H9 (cell line): ENCODE measurements around the gene ADAMTSL5. TPM values are rescaled to one million over a fixed set of nuclear protein-coding genes. Genes with fewer than 3 reads are reported as not detected.

Source experiments
- DNase-seq: peaks from one replicate; pipeline ENCODE4 v3.0.0-alpha.2; 2017
- H2AFZ ChIP-seq: one replicate; pipeline ENCODE4 v1.6.1; 2013; ENCODE audit warnings: mild to moderate bottlenecking, low read length, control low read depth, moderate library complexity
- H2AK5ac ChIP-seq: 2 replicates; pipeline ENCODE4 v1.6.1; 2013; ENCODE audit warnings: low read length, control low read depth, mixed read lengths; ENCODE audit not compliant: insufficient read length
- H2BK120ac ChIP-seq: one replicate; pipeline ENCODE4 v1.6.1; 2013; ENCODE audit warnings: low read depth, mild to moderate bottlenecking, low read length, control low read depth, inconsistent platforms; ENCODE audit not compliant: poor library complexity, severe bottlenecking
- H2BK12ac ChIP-seq: 2 replicates; pipeline ENCODE4 v1.6.1; 2013; ENCODE audit warnings: low read length, control low read depth, mixed read lengths, low read depth; ENCODE audit not compliant: insufficient read length
- H2BK15ac ChIP-seq: 2 replicates; pipeline ENCODE4 v1.6.1; 2013; ENCODE audit warnings: low read depth, low read length, control low read depth
- H2BK20ac ChIP-seq: one replicate; pipeline ENCODE4 v1.6.1; 2013; ENCODE audit warnings: low read depth, mild to moderate bottlenecking, low read length, control low read depth, inconsistent platforms; ENCODE audit not compliant: poor library complexity, severe bottlenecking
- H2BK5ac ChIP-seq: 2 replicates; pipeline ENCODE4 v1.6.1; 2013; ENCODE audit warnings: low read length, control low read depth, mixed read lengths; ENCODE audit not compliant: insufficient read length
- H3K14ac ChIP-seq: 2 replicates; pipeline ENCODE4 v1.6.1; 2013; ENCODE audit warnings: low read length, control low read depth; ENCODE audit not compliant: insufficient read depth
- H3K18ac ChIP-seq: 2 replicates; pipeline ENCODE4 v1.6.1; 2013; ENCODE audit warnings: low read depth, mild to moderate bottlenecking, mixed read lengths, low read length, control low read depth; ENCODE audit not compliant: insufficient read length
- H3K23ac ChIP-seq: 2 replicates; pipeline ENCODE4 v1.6.1; 2013; ENCODE audit warnings: low read length, control low read depth, mixed read lengths, low read depth; ENCODE audit not compliant: insufficient read length
- H3K23me2 ChIP-seq: 2 replicates; pipeline ENCODE4 v1.6.1; 2013; ENCODE audit warnings: low read depth, mild to moderate bottlenecking, mixed read lengths, low read length, control low read depth; ENCODE audit not compliant: insufficient read length, poor library complexity, severe bottlenecking
- H3K27ac ChIP-seq: 2 replicates; pipeline ENCODE4 v1.5.1; 2013; ENCODE audit warnings: low read length, control low read depth, mixed read lengths, low read depth; ENCODE audit not compliant: insufficient read length
- H3K27me3 ChIP-seq: 2 replicates; pipeline ENCODE4 v1.6.1; 2013; ENCODE audit warnings: low read length, control low read depth, inconsistent platforms; ENCODE audit not compliant: insufficient read depth
- H3K4ac ChIP-seq: 2 replicates; pipeline ENCODE4 v1.6.1; 2013; ENCODE audit warnings: low read depth, mild to moderate bottlenecking, control low read depth, inconsistent platforms, low read length, moderate library complexity
- H3K4me1 ChIP-seq: 2 replicates; pipeline ENCODE4 v1.6.1; 2013; ENCODE audit warnings: low read length, control low read depth, inconsistent platforms; ENCODE audit not compliant: insufficient read depth
- H3K4me2 ChIP-seq: 2 replicates; pipeline ENCODE4 v1.6.1; 2013; ENCODE audit warnings: low read length, control low read depth, mixed read lengths; ENCODE audit not compliant: insufficient read length, insufficient read depth
- H3K56ac ChIP-seq: 2 replicates; pipeline ENCODE4 v1.6.1; 2013; ENCODE audit warnings: low read depth, mild to moderate bottlenecking, mixed read lengths, low read length, control low read depth; ENCODE audit not compliant: insufficient read length
- H3K79me1 ChIP-seq: 2 replicates; pipeline ENCODE4 v1.6.1; 2013; ENCODE audit warnings: low read depth, mild to moderate bottlenecking, moderate library complexity, low read length, control low read depth, inconsistent platforms; ENCODE audit not compliant: insufficient read depth, poor library complexity, severe bottlenecking
- H3K79me2 ChIP-seq: 2 replicates; pipeline ENCODE4 v1.6.1; 2013; ENCODE audit warnings: low read length, control low read depth, inconsistent platforms; ENCODE audit not compliant: insufficient read depth
- H3K9ac ChIP-seq: 2 replicates; pipeline ENCODE4 v1.6.1; 2013; ENCODE audit warnings: low read length, control low read depth, mixed read lengths; ENCODE audit not compliant: insufficient read length; ENCODE audit errors: extremely low read depth
- H3K9me3 ChIP-seq: one replicate; pipeline ENCODE4 v1.6.1; 2013; ENCODE audit warnings: low read depth, low read length, inconsistent platforms; ENCODE audit not compliant: control insufficient read depth
- H3T11ph ChIP-seq: one replicate; pipeline ENCODE4 v1.6.1; 2013; ENCODE audit warnings: mild to moderate bottlenecking, low read length, control low read depth, inconsistent platforms
- H4K20me1 ChIP-seq: one replicate; pipeline ENCODE4 v1.6.1; 2013; ENCODE audit not compliant: control insufficient read depth, insufficient read length, insufficient read depth
- H4K5ac ChIP-seq: 2 replicates; pipeline ENCODE4 v1.6.1; 2013; ENCODE audit warnings: low read depth, mild to moderate bottlenecking, mixed read lengths, low read length, control low read depth; ENCODE audit not compliant: insufficient read length
- H4K8ac ChIP-seq: replicated peaks from 2 replicates; pipeline ENCODE4 v1.6.1; 2013; ENCODE audit warnings: low read length, control low read depth, mixed read lengths, low read depth; ENCODE audit not compliant: insufficient read length
- H4K91ac ChIP-seq: 2 replicates; pipeline ENCODE4 v1.6.1; 2013; ENCODE audit warnings: low read depth, mild to moderate bottlenecking, moderate library complexity, mixed read lengths, low read length, control low read depth; ENCODE audit not compliant: insufficient read length
- H3K27ac Mint-ChIP-seq, 3 experiments: 2 replicates in 2 of 3; 3 replicates in 1 of 3; pipeline ENCODE4 v1.8.0; 2020 to 2021; ENCODE audit warnings: mixed read lengths in 3 of 3, mild to moderate bottlenecking in 1 of 3, moderate library complexity in 1 of 3
- H3K27me3 Mint-ChIP-seq: 2 replicates; pipeline ENCODE4 v1.8.0; 2021; ENCODE audit warnings: low read depth, mild to moderate bottlenecking, moderate library complexity, mixed read lengths
- H3K36me3 Mint-ChIP-seq, 3 experiments: 2 replicates in 2 of 3; 3 replicates in 1 of 3; pipeline ENCODE4 v1.8.0; 2020 to 2021; ENCODE audit warnings: low read depth in 3 of 3, mixed read lengths in 3 of 3; ENCODE audit not compliant: insufficient read depth in 1 of 3
- H3K4me1 Mint-ChIP-seq, 2 experiments: 2 replicates each; pipeline ENCODE4 v1.8.0; 2020; ENCODE audit warnings: mixed read lengths in 2 of 2
- H3K4me3 Mint-ChIP-seq, 2 experiments: 2 replicates in 1 of 2; 3 replicates in 1 of 2; pipeline ENCODE4 v1.8.0; 2020 to 2021; ENCODE audit warnings: mild to moderate bottlenecking in 2 of 2, mixed read lengths in 2 of 2, moderate library complexity in 1 of 2
- H3K9me3 Mint-ChIP-seq, 2 experiments: 2 replicates in 1 of 2; 3 replicates in 1 of 2; pipeline ENCODE4 v1.8.0; 2020; ENCODE audit warnings: mild to moderate bottlenecking in 2 of 2, mixed read lengths in 2 of 2, moderate library complexity in 1 of 2
- CTCF ChIP-seq: fragments of 200-600 bp; sonication (generic); conservative IDR thresholded peaks from 3 replicates; pipeline ENCODE4 v1.8.0; 2021; ENCODE audit warnings: antibody characterized with exemption, mild to moderate bottlenecking
- WGBS: extraction: QIAGEN DNeasy Blood & Tissue Kit; methylation state at CpG from one replicate; pipeline ENCODE4 v1.1.7; 2013; ENCODE audit warnings: missing lambda C conversion rate, low lambda C conversion rate, mixed read lengths; ENCODE audit not compliant: insufficient read length; ENCODE audit errors: extremely low coverage; 5-methylcytosine and 5-hydroxymethylcytosine counted together
- total RNA-seq: library from RNA; stranded (reverse); gene quantifications from 2 replicates; pipeline ENCODE4 v1.2.1, GENCODE V29; 2021

ADAMTSL5 gene
- total RNA-seq, 1 experiment from 2014 or later, result 1.5 TPM

- whole genome bisulfite sequencing, result no CpG with 5 or more reads among the region's 37 CpGs
- no peak overlapping the region; the same call in 1 of the 2 replicates for H3K14ac ChIP-seq
- no peak overlapping the region for H2BK120ac ChIP-seq
- no peak overlapping the region for H2AK5ac ChIP-seq
- no peak overlapping the region for H2AFZ ChIP-seq
- no peak for TF ChIP-seq CTCF
- Mint-ChIP-seq H3K27me3 (no peaks in the 10 kb centered on the region; the same call in 1 of the 2 replicates), H3K9me3 (no peaks in the 10 kb centered on the region), H3K36me3 (peaks cover under 1 to 4% (median 1%) of the 10 kb centered on the region in 3 experiments; a peak in 6 of 7 replicates), H3K4me3 (no peak overlapping the region), H3K27ac (no peak overlapping the region), H3K4me1 (peaks cover 0 to 8% of the 10 kb centered on the region in 2 experiments; a peak in 2 of 4 replicates)
- no peaks in the 10 kb centered on the region for H3K9me3 ChIP-seq
- H2BK12ac ChIP-seq, result no peak overlapping the region
- H3K18ac ChIP-seq, result no peak overlapping the region
- H3K23ac ChIP-seq, result no peak overlapping the region
- H2BK15ac ChIP-seq, result no peak overlapping the region
- no peak overlapping the region for H3K4me2 ChIP-seq
- no peaks in the 10 kb centered on the region for H3K27me3 ChIP-seq
- no peak for DNase-seq
- no peak overlapping the region for H3K56ac ChIP-seq
- H3K4me1 ChIP-seq, result no peaks in the 10 kb centered on the region
- no peak overlapping the region for H2BK5ac ChIP-seq
- H3K79me1 ChIP-seq, result no peaks in the 10 kb centered on the region
- no peak overlapping the region for H4K8ac ChIP-seq
- no peak overlapping the region for H4K91ac ChIP-seq
- H3K4ac ChIP-seq, result no peak overlapping the region
- no peak overlapping the region for H3K27ac ChIP-seq
- H3K79me2 ChIP-seq, result no peaks in the 10 kb centered on the region
- H3K23me2 ChIP-seq, result peaks cover 3% of the 10 kb centered on the region
- no peak overlapping the region for H4K5ac ChIP-seq
- no peak overlapping the region for H3K9ac ChIP-seq
- no peak overlapping the region for H3T11ph ChIP-seq
- H4K20me1 ChIP-seq, result no peaks in the 10 kb centered on the region
- H2BK20ac ChIP-seq, result no peak overlapping the region
These were observed 30.3 kb downstream of the ADAMTSL5 start for GRCh38 chr19:1482361-1483130.
